DND-41 (cell line): ENCODE results near the gene ISG20.
A peak's percentile ranks its signal among the peaks of the same experiment; 100 is the strongest.

Experiments used
- ATAC-seq: fragments of 200-7000 bp; cut with Tn5 transposase; 3 replicates; pipeline ENCODE4 v1.9.1; 2021; ENCODE audit warnings: low read depth; ENCODE audit not compliant: insufficient read depth
- DNase-seq: peaks from one replicate; pipeline ENCODE4 v3.0.0-alpha.2; 2020
- H2AFZ ChIP-seq: 2 replicates; pipeline ENCODE4 v1.6.0; 2012; ENCODE audit warnings: low read depth, low read length
- H3K27ac ChIP-seq: 2 replicates; pipeline ENCODE4 v1.5.1; 2012; ENCODE audit warnings: low read length, inconsistent platforms
- H3K27me3 ChIP-seq: fragments of 200-600 bp; sonication (generic); 2 replicates; pipeline ENCODE4 v1.6.0; 2012; ENCODE audit warnings: low read length, mild to moderate bottlenecking, inconsistent platforms; ENCODE audit not compliant: insufficient read depth, poor library complexity
- H3K36me3 ChIP-seq: 2 replicates; pipeline ENCODE4 v1.5.1; 2012; ENCODE audit warnings: low read length, inconsistent platforms; ENCODE audit not compliant: insufficient read depth
- H3K4me1 ChIP-seq: 2 replicates; pipeline ENCODE4 v1.5.1; 2012; ENCODE audit warnings: mild to moderate bottlenecking, low read length; ENCODE audit not compliant: insufficient read depth
- H3K4me2 ChIP-seq: 2 replicates; pipeline ENCODE4 v1.6.0; 2012; ENCODE audit warnings: mild to moderate bottlenecking, moderate library complexity, low read length, inconsistent platforms; ENCODE audit not compliant: insufficient read depth
- H3K4me3 ChIP-seq, 2 experiments: fragments of 200-600 bp in 1 of 2; shearing (Covaris generic) in 1 of 2; 2 replicates each; pipeline ENCODE4 v1.5.1; 2012 to 2016; ENCODE audit warnings: inconsistent platforms in 2 of 2, low read length in 2 of 2, mild to moderate bottlenecking in 2 of 2, low read depth in 1 of 2, moderate library complexity in 1 of 2
- H3K79me2 ChIP-seq: 2 replicates; pipeline ENCODE4 v1.6.0; 2012; ENCODE audit warnings: low read length, inconsistent platforms; ENCODE audit not compliant: insufficient read depth
- H3K9ac ChIP-seq: 2 replicates; pipeline ENCODE4 v1.6.0; 2012; ENCODE audit warnings: low read depth, mild to moderate bottlenecking, inconsistent platforms, low read length, moderate library complexity
- H3K9me3 ChIP-seq: 2 replicates; pipeline ENCODE4 v1.5.1; 2012; ENCODE audit warnings: low read length, moderate library complexity, mild to moderate bottlenecking, inconsistent platforms; ENCODE audit not compliant: insufficient read depth, severe bottlenecking
- H4K20me1 ChIP-seq: 2 replicates; pipeline ENCODE4 v1.6.0; 2012; ENCODE audit warnings: low read length; ENCODE audit not compliant: insufficient read depth
- EZH2 ChIP-seq: IDR thresholded peaks from 3 replicates; pipeline ENCODE4 v1.6.1; 2012; ENCODE audit warnings: borderline replicate concordance, low read depth, mild to moderate bottlenecking, moderate library complexity, low read length, inconsistent platforms; ENCODE audit not compliant: severe bottlenecking
- TF ChIP-seq, protein P1 (sequence below): IDR thresholded peaks from 2 replicates; pipeline ENCODE4 v1.5.1; 2012; ENCODE audit warnings: borderline replicate concordance, low read length, moderate library complexity, mild to moderate bottlenecking; ENCODE audit not compliant: poor library complexity, severe bottlenecking; ENCODE audit errors: extremely low read depth

Gene ISG20

DNA sequence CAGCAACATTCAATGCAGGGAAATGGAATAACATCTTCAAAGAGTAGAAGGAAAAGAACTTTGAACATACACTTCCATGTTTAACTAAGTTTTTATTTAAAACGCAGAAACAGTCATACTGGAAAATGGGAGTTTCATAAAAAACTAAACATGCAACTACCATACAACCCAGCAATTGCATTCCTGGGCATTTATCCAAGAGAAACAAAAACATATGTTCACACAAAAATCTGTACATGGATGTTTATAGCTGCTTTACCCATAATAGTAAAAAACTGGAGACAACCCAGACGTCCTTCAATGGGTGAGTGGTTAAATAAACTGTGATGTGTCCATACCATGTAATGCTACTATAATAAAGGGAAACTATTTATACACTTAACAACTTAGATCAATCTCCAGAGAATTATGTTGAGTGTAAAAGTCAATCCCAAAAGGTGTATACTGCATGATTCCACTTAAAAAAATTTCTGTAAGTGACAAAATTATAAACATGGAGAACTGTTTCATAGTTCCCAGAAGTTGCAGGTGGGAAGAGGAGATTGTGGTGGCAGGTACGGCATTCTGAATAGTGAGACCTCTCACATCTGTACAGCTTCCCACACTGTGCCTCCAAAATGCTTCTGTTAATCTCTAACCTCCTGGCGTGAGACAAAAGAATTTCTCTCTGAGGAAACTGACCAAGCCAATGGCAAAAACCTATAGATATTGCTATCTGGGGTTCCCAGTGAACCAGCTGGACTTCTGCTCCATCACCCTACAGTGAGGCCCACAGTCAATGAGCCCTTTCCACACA is 23.1 kb downstream of the ISG20 start:
- Histone ChIP-seq H3K4me2 (no peak overlapping the region), H3K27ac (no peak overlapping the region), H3K27me3 (peaks cover 3% of the 10 kb centered on the region), H3K79me2 (no peaks in the 10 kb centered on the region), H4K20me1 (no peaks in the 10 kb centered on the region), H3K36me3 (no peaks in the 10 kb centered on the region), H3K9me3 (no peaks in the 10 kb centered on the region), H2AFZ (no peak overlapping the region), H3K4me3 (no peak overlapping the region), H3K9ac (no peak overlapping the region), H3K4me1 (no peaks in the 10 kb centered on the region)
- TF ChIP-seq, protein P1, sequence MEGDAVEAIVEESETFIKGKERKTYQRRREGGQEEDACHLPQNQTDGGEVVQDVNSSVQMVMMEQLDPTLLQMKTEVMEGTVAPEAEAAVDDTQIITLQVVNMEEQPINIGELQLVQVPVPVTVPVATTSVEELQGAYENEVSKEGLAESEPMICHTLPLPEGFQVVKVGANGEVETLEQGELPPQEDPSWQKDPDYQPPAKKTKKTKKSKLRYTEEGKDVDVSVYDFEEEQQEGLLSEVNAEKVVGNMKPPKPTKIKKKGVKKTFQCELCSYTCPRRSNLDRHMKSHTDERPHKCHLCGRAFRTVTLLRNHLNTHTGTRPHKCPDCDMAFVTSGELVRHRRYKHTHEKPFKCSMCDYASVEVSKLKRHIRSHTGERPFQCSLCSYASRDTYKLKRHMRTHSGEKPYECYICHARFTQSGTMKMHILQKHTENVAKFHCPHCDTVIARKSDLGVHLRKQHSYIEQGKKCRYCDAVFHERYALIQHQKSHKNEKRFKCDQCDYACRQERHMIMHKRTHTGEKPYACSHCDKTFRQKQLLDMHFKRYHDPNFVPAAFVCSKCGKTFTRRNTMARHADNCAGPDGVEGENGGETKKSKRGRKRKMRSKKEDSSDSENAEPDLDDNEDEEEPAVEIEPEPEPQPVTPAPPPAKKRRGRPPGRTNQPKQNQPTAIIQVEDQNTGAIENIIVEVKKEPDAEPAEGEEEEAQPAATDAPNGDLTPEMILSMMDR, result no peak
- no peak for TF ChIP-seq EZH2
- DNase-seq, result no peak
- ATAC-seq, result no peak

DNA sequence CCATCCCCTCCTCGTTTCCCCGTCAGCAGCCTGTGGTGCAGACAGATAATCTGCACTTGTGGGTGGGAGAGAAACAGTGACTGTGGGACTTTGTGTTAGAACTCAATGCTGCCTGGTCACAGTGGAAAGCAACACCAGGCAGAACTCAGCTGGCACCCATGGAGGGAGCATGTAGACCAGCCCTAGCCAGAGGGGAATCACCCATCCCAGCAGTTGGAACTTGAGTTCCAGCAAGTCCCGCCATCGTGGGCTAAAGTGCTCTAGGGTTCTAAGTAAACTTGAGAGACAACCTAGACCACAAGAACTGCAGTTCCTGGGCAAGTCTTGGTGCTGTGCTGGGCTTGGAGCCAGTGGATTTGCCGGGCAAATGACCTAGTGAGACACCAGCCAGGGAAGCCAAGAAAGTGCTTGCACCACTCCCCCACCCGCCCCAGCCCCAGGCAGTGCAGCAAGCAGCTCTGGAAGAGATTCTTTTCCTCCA is 24.4 kb downstream of the ISG20 start:
- Histone ChIP-seq H3K27me3 (peaks cover 3% of the 10 kb centered on the region), H2AFZ (no peak overlapping the region), H3K79me2 (no peaks in the 10 kb centered on the region), H3K36me3 (no peaks in the 10 kb centered on the region), H3K27ac (no peak overlapping the region), H3K4me2 (no peak overlapping the region), H3K4me3 (no peak overlapping the region), H4K20me1 (no peaks in the 10 kb centered on the region), H3K9me3 (no peaks in the 10 kb centered on the region), H3K9ac (no peak overlapping the region), H3K4me1 (no peaks in the 10 kb centered on the region)
- TF ChIP-seq, protein P1, result no peak
- no peak for TF ChIP-seq EZH2
- DNase-seq (no peak), ATAC-seq (no peak)

DNA sequence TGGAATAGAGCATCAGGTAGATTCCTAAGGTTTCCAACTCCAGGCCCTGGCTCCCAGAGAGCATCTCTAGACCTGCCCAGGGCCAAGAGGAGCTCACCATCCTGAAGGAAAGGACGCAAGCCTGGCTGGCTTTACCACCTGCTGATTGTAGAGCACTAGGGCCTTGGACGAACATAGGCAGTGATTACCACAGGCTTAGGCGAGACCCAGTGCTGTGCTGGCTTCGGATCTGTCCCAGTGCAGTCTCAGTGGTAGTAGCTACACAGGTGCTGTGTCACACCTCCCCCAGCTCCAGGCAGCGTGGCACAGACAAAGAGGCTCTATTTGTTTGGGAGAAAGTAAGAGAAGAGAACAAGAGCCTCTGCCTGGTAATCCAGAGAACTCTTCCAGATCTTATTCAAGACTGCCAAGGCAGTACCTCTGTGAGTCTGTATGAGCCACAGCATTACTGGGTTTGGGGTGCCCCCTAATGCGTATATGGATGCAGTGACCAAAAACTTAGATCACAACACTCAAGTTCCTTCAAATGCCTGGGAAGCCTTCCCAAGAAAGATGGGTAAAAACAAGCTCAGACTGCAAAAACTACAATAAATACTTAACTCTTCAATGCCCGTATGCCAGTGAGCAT is 25.4 kb downstream of the ISG20 start:
- H3K4me2 ChIP-seq, result no peak overlapping the region
- no peak overlapping the region for H3K9ac ChIP-seq
- no peaks in the 10 kb centered on the region for H3K9me3 ChIP-seq
- TF ChIP-seq EZH2, result no peak
- TF ChIP-seq, protein P1, result peak; percentile 51
- no peaks in the 10 kb centered on the region for H4K20me1 ChIP-seq
- H3K36me3 ChIP-seq, result no peaks in the 10 kb centered on the region
- no peak overlapping the region for H3K27ac ChIP-seq
- H3K4me3 ChIP-seq, result no peak overlapping the region
- peak; percentile 11 for DNase-seq
- no peaks in the 10 kb centered on the region for H3K4me1 ChIP-seq
- H3K79me2 ChIP-seq, result no peaks in the 10 kb centered on the region
- H2AFZ ChIP-seq, result no peak overlapping the region
- H3K27me3 ChIP-seq, result peaks cover 3% of the 10 kb centered on the region
- no peak; the same call in 2 of the 3 replicates for ATAC-seq
